Stimulated activated CD8-positive, alpha-beta memory T cell treated with anti-CD3 and anti-CD28 coated beads, Interleukin-15, amount 100 ng/mL, for 4 hours (primary cell): ENCODE measurements around the gene IL1R1.
"Not testable (repeated sequence)": the region's sequence is repeated elsewhere in the genome, so short reads cannot be mapped to it uniquely, and the experiment has no call there.

Experiments used
- DNase-seq, 2 donors: peaks; one replicate each; pipeline ENCODE4 v3.0.0-alpha.2; 2020; ENCODE audit warnings: low read depth in 2 of 2

IL1R1 gene

DNA sequence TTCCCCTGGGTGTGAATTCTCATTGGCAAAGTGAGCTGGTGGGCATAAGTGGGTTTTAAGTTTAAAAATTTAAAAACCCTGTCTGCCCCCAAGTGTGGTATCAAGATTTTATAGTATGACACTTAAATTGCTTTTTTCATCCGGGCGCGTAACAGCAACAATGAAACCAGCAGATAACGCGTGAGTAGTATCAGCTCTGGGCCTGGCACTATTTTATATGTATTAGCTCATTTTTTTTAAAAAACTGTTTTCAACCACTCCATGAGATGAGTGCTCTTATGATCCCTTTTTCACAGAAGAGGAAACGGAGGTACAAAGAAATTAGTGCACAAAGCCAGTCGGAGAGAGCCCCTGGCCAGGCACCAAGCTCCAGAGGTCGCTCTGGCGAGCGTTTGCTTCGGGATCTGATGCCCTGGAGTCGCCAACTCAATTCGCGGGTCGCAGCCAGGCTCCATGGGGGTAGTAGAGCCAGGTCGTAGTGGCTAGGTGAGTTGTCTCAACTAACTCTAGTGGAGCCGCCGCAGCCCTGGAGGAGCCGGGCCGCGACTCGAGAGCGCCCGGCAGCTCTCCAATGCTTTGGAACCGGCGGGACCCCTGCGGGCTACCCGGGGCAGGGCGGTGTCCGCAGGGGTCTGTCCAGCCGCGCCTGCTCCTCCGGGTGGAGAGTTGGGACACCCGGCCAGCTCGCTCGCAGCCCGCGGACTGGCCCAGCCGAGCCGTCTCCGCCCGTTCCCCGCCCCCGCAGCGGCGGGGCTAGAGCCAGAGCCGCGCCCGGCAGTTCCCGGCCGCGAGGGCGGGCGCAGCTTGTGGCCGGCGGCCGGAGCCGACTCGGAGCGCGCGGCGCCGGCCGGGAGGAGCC lies at the start of gene IL1R1:
IL1R1 (plus strand) TSS at position 777 of the 859 bp plus-strand sequence. CDS start 14,979 bp downstream, outside the sequence.
- no peak for DNase-seq

DNA sequence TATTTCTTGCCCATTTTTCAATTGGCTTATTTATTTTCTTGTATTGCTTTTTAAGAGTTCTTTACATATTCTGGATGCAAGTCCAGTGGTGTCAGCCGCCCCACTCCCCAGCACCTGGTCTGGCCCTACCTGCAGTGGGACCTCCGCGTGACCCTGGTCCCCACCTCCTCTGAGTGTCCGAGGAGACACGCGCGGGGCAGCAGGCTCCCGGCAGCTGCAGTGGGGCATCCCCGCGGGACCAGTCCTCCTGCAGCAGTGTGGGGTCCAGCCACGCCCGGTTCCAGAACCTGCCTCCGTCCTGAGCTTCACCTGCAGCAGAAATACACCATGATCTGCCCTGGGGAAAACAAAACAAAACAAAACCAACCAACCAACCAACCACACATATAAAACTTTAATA lies 48.9 kb upstream of the IL1R1 start:
- DNase-seq: no peak

- no peak for DNase-seq
Measured at GRCh38 chr2:102094917-102095316, 47.6 kb upstream of the IL1R1 start.

DNA sequence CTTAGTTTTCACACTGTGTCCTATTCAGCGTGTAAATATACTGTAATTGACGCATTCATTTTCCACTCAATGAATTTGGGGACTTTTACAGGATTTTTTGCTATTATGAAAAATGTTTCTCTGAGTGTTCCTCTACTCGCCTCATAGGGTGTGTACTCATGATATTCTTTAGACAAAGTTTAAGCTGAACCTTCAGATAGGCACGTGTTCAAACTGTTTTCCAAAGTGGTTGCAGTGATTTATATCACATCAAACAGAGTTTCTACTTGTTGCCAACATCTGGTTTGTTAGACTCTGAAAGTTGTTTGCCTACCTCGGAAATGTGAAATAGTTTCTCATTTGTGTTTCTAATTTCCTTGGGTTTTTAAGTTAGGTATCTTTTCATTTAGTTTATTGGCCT lies 46.4 kb upstream of the IL1R1 start:
- no peak for DNase-seq

DNA sequence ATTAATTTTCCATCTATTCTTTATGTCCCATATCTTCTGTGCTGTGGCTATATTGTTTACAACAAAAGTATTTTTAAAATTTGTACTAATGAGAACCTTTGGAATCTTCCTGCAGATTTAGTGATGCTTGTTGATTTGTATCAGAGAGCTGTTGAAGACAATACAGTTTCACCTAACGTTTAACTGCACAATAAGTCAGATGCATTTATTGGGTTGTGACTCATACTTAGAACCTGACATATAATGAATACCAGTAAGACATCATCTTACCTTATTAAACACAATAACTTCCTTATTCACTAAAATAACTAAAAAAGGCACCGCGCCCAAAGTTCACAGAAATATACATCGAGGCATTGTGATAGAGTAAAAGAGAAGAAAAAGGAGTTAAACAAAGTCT lies 43.8 kb upstream of the IL1R1 start:
- no peak for DNase-seq

DNA sequence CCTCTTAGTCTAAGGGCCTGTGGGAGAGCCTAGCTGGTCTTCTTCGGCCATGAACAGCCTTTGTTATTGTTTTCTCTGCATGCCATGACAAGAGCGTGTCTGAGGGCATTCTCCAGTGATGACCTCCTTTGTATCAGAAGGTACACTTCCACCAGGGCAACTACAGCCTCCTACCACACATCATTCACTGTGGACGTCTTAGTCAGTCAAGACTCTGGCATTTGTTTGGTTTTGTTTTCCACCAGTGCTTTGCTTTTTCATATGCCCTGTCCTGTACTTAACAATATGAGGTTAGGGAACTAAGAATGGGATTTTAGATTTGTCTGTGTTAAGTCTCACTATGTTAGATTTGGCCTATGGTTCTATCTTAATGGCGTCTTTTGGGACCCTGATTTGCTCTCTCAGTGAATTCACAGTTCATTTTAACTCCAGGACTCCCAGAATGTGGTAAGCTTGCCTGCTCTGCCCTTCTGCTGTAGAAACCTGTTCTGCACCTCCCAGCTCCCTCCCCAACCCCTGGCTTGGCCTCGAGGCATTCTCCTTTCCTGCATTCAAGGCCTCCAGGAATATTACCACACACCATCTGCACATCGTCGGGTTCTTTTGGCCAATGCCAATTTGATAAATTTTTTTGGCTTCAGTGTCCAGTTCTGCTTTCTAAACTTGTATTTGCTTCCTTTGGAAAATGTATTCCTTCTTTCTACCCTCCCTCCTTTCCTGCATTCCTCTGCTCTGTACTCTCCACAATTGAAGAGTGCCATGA lies 42.8 kb upstream of the IL1R1 start:
- DNase-seq: no peak

DNA sequence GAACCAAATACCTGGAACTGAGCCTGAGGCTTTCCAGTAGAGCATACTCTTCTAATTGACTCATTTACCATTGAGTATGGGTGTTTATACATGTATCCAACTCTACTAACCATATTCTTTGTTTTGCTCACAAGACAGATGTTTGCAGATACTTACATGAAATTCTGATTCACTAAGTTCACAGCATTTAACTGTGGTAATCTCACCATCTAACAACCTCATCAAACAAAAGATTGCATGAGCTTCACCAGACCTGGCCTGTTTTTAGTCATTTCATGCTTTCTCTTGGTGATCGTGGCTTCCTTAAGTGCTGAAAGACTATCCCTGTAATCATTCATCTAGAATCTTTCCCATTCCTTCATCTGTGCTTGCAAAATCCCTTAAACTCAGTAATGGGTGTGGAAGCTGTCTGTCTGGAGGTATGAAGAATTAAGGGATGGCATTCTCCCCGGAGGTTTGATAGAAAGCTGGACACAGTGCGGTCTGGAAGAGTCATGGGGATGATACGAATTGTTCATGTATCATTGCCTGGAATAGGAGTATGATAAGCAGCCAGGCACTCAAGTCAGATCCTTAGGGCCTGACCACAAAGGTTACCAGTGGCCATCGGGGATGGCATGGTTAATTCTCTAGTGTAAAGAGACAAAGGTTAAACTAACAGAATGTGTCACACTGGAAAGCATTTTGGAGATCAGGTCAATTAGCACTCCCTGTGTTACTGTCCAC lies 42.0 kb upstream of the IL1R1 start:
- no peak for DNase-seq

DNA sequence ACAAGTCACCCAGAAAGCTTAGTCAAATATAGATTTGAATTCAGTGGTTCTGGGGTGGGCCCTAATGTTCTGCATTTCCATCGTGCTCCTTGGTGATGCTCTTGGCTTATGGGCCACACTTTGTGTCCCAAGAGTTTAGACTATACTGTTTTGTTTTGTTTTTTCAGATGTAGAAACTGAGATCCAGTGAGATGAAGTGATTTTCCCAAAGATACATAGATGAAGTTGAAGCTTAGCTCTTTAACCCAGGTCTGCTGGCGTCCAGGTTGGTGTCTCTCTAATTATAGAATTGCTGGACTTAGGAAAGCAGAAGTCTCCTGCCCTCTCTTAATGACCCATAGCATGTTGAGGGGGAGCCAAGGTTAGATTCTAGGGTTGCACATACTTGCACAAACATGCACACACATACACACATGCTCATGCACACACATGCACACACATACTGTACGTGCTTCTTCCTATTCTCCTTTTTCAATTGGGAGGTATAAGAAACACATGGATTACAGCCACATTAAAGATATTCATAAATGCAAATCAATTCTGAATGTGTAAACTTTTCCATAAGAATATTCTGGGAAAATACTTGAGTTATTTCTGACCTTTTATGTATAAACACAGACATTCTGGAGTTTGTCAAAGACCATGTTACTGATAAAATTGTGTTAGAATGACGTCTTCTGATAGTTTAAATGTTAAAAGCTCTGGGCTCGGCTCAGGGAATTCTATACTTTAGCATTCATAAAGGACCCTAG lies 41.3 kb upstream of the IL1R1 start:
- DNase-seq: no peak

GRCh38 chr2:102101849-102102635 lies 40.5 kb upstream of the IL1R1 start:
- no peak for DNase-seq

- DNase-seq: not testable (repeated sequence)
Measured at GRCh38 chr2:102102636-102102948, 40.0 kb upstream of the IL1R1 start.

DNA sequence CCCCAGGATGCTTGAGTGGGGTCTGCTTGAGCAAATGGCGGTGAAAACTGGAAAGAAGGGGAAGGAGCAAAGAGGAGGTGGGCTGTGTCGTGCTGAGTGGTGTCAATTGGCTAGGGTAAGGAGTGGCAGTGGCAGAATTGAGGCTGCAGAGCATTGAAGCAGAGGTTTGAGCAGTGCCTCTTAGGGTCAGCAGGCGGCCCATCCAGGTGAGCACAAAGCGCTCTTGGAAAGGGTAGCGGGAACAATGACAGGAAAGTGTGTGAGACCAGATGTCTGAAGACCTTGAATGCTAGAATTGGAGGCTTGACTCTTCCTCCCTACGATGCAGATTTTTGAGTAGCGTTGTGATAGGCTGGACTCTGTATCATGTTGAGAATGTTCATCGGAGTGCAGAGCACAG lies 39.3 kb upstream of the IL1R1 start:
- DNase-seq: no peak

GRCh38 chr2:102103992-102104871 lies 38.3 kb upstream of the IL1R1 start:
- DNase-seq: peak; percentile 26 to 48

DNA sequence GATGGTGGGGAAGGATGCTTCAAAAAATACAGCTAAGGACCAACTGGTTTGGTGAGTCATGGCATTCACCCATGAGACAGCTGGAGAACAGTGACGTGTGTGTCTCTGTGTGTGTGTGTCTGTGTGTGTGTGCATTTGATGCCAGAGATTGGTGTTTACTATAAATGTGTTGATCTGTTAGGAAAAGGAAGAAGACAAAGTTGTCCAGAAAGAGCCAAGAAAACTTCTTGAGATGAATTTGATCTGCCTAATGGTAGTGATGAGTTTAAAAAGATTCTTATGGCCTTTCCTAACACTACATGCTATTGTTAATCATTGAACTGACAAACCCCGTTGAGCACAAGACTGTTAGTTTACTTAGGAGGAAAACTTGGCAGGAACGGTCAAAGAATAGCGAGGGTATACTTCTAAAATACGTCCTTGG lies 36.4 kb upstream of the IL1R1 start:
- no peak for DNase-seq

GRCh38 chr2:102106813-102107740 lies 35.5 kb upstream of the IL1R1 start:
- not testable (repeated sequence) for DNase-seq

- DNase-seq: no peak
Measured at GRCh38 chr2:102107741-102108070, 34.8 kb upstream of the IL1R1 start.

- no peak for DNase-seq
Measured at GRCh38 chr2:102109016-102109415, 33.5 kb upstream of the IL1R1 start.

- no peak for DNase-seq
Measured at GRCh38 chr2:102110171-102110570, 32.4 kb upstream of the IL1R1 start.

GRCh38 chr2:102110596-102111334 lies 31.8 kb upstream of the IL1R1 start:
- no peak for DNase-seq
